H1 (cell line): ENCODE measurements around the gene RAPGEF6. TPM values are rescaled to one million over a fixed set of nuclear protein-coding genes. Genes with fewer than 3 reads are reported as not detected.
"Not testable (repeated sequence)": the region's sequence is repeated elsewhere in the genome, so short reads cannot be mapped to it uniquely, and the experiment has no call there.

Experiments
- CTCF ChIA-PET: fragments of 300-600 bp; sonication (Branson Sonifier 250); formaldehyde crosslinking; loops from one replicate; lab custom pipeline; 2021; ENCODE audit not compliant: partially characterized antibody; lab: Charles Lee
- POLR2A ChIA-PET: fragments of 300-600 bp; sonication (Branson Sonifier 250); formaldehyde crosslinking; loops from one replicate; lab custom pipeline; 2021; ENCODE audit warnings: inconsistent platforms; ENCODE audit not compliant: partially characterized antibody; lab: Charles Lee
- DNase-seq, 2 experiments: peaks; one replicate each; pipeline versions ENCODE4 v3.0.0 to v3.0.0-alpha.2; 2010 to 2022; ENCODE audit warnings: low spot score in 2 of 2, low read depth in 1 of 2, mixed read lengths in 1 of 2
- FAIRE-seq: peaks from 2 replicates; lab custom pipeline; 2011; peaks lifted over from hg19 to GRCh38; lab: Jason Lieb, UNC
- H2AFZ ChIP-seq: 2 replicates; pipeline ENCODE4 v1.8.1; 2012; ENCODE audit warnings: low read length, inconsistent platforms
- H2AK5ac ChIP-seq: 2 replicates; pipeline ENCODE4 v1.6.1; 2013; ENCODE audit warnings: low read depth, low read length
- H2BK120ac ChIP-seq: replicated peaks from 2 replicates; pipeline ENCODE3; 2013; ENCODE audit warnings: low read depth, low read length, inconsistent platforms
- H2BK12ac ChIP-seq: 2 replicates; pipeline ENCODE4 v1.6.1; 2013; ENCODE audit warnings: low read depth, low read length
- H2BK15ac ChIP-seq: 2 replicates; pipeline ENCODE4 v1.6.1; 2013; ENCODE audit warnings: low read length
- H2BK20ac ChIP-seq: 2 replicates; pipeline ENCODE4 v1.6.1; 2013; ENCODE audit warnings: low read length
- H2BK5ac ChIP-seq: 2 replicates; pipeline ENCODE4 v1.6.1; 2013; ENCODE audit warnings: low read depth, low read length
- H3K14ac ChIP-seq: 2 replicates; pipeline ENCODE4 v1.6.1; 2013; ENCODE audit warnings: inconsistent platforms; ENCODE audit not compliant: insufficient read length
- H3K18ac ChIP-seq: 2 replicates; pipeline ENCODE4 v1.6.1; 2013; ENCODE audit warnings: low read length; ENCODE audit errors: extremely low read depth
- H3K23ac ChIP-seq: 2 replicates; pipeline ENCODE4 v1.6.1; 2013; ENCODE audit warnings: inconsistent platforms; ENCODE audit not compliant: insufficient read length
- H3K23me2 ChIP-seq: 2 replicates; pipeline ENCODE4 v1.6.1; 2013; ENCODE audit warnings: low read depth, low read length
- H3K27ac ChIP-seq: 2 replicates; pipeline ENCODE4 v1.6.1; 2011; ENCODE audit warnings: low read depth, low read length, inconsistent platforms
- H3K27me3 ChIP-seq, 4 experiments: replicated peaks in 1 of 4; 1 replicate in 1 of 4; 2 replicates in 3 of 4; pipeline versions ENCODE4 v1.6.1 to v1.8.1; 2011 to 2013; ENCODE audit warnings: low read length in 3 of 4, mild to moderate bottlenecking in 3 of 4, inconsistent platforms in 2 of 4, mixed read lengths in 2 of 4, moderate library complexity in 1 of 4; ENCODE audit not compliant: control insufficient read depth in 3 of 4, insufficient read depth in 3 of 4; ENCODE audit errors: extremely low read depth in 1 of 4
- H3K36me3 ChIP-seq, 4 experiments: 2 replicates each; pipeline versions ENCODE4 v1.6.1 to v1.8.1; 2011 to 2013; ENCODE audit warnings: mild to moderate bottlenecking in 4 of 4, low read length in 3 of 4, moderate library complexity in 2 of 4, control low read depth in 1 of 4, inconsistent platforms in 1 of 4; ENCODE audit not compliant: insufficient read depth in 4 of 4, control insufficient read depth in 2 of 4
- H3K4ac ChIP-seq: replicated peaks from 2 replicates; pipeline ENCODE3; 2013; ENCODE audit warnings: low read length, low read depth, mixed read lengths, inconsistent platforms; ENCODE audit not compliant: insufficient read length
- H3K4me1 ChIP-seq, 4 experiments: replicated peaks in 1 of 4; 1 replicate in 1 of 4; 2 replicates in 3 of 4; pipeline versions ENCODE4 v1.6.1 to v1.8.1; 2011 to 2013; ENCODE audit warnings: low read length in 3 of 4, inconsistent platforms in 2 of 4, mixed read lengths in 1 of 4; ENCODE audit not compliant: insufficient read depth in 4 of 4, control insufficient read depth in 3 of 4
- H3K4me2 ChIP-seq, 2 experiments: 2 replicates each; pipeline versions ENCODE4 v1.6.1 to v1.8.1; 2011 to 2013; ENCODE audit warnings: low read depth in 2 of 2, low read length in 2 of 2, control low read depth in 1 of 2, inconsistent platforms in 1 of 2, mild to moderate bottlenecking in 1 of 2; ENCODE audit not compliant: insufficient read depth in 1 of 2
- H3K4me3 ChIP-seq, 4 experiments: fragments of 200-600, 300-600 bp in 1 of 4; sonication (generic), shearing (Covaris generic), sonication (Bioruptor Twin) in 1 of 4; 2 replicates each; pipeline versions ENCODE4 v1.5.1 to v1.8.1; 2011 to 2016; ENCODE audit warnings: low read length in 4 of 4, low read depth in 3 of 4, control low read depth in 2 of 4, inconsistent platforms in 2 of 4, mild to moderate bottlenecking in 2 of 4, mixed read lengths in 1 of 4, moderate library complexity in 1 of 4; ENCODE audit not compliant: insufficient read depth in 2 of 4; ENCODE audit errors: extremely low read depth in 1 of 4
- H3K56ac ChIP-seq: replicated peaks from 2 replicates; pipeline ENCODE3; 2013; ENCODE audit warnings: low read depth, mild to moderate bottlenecking, mixed read lengths, low read length, inconsistent platforms; ENCODE audit not compliant: insufficient read length
- H3K79me1 ChIP-seq: 2 replicates; pipeline ENCODE4 v1.6.1; 2013; ENCODE audit warnings: low read depth, low read length, control low read depth
- H3K79me2 ChIP-seq, 2 experiments: 2 replicates each; pipeline versions ENCODE4 v1.6.1 to v1.8.1; 2012 to 2013; ENCODE audit warnings: low read length in 2 of 2, mild to moderate bottlenecking in 2 of 2, inconsistent platforms in 1 of 2; ENCODE audit not compliant: insufficient read depth in 2 of 2, control insufficient read depth in 1 of 2
- H3K9ac ChIP-seq, 4 experiments: replicated peaks in 1 of 4; 1 replicate in 1 of 4; 2 replicates in 3 of 4; pipeline versions ENCODE4 v1.6.1 to v1.8.1; 2011 to 2013; ENCODE audit warnings: low read depth in 3 of 4, low read length in 3 of 4, control low read depth in 2 of 4, mild to moderate bottlenecking in 2 of 4, moderate library complexity in 2 of 4, inconsistent platforms in 1 of 4; ENCODE audit errors: extremely low read depth in 1 of 4
- H3K9me3 ChIP-seq, 2 experiments: 2 replicates each; pipeline versions ENCODE4 v1.6.1 to v1.8.1; 2012 to 2013; ENCODE audit warnings: mild to moderate bottlenecking in 2 of 2, moderate library complexity in 2 of 2, control low read depth in 1 of 2, inconsistent platforms in 1 of 2, low read depth in 1 of 2, low read length in 1 of 2, mixed read lengths in 1 of 2; ENCODE audit not compliant: insufficient read depth in 2 of 2
- H4K20me1 ChIP-seq, 2 experiments: replicated peaks in 1 of 2; 2 replicates each; pipeline versions ENCODE3 to v1.8.1; 2011 to 2013; ENCODE audit warnings: inconsistent platforms in 2 of 2, low read length in 2 of 2, mild to moderate bottlenecking in 1 of 2; ENCODE audit not compliant: insufficient read depth in 2 of 2, control insufficient read depth in 1 of 2
- H4K5ac ChIP-seq: 2 replicates; pipeline ENCODE4 v1.6.1; 2013; ENCODE audit warnings: low read length, low read depth, mixed read lengths, inconsistent platforms; ENCODE audit not compliant: insufficient read length
- H4K8ac ChIP-seq: 2 replicates; pipeline ENCODE4 v1.8.0; 2013; ENCODE audit warnings: mild to moderate bottlenecking, moderate library complexity, low read length, inconsistent platforms; ENCODE audit not compliant: insufficient read depth; ENCODE audit errors: extremely low read depth
- H4K91ac ChIP-seq: replicated peaks from 2 replicates; pipeline ENCODE3; 2013; ENCODE audit warnings: low read length, mixed read lengths, inconsistent platforms; ENCODE audit not compliant: insufficient read length
- MAX ChIP-seq: IDR thresholded peaks from 2 replicates; pipeline ENCODE4 v1.6.1; 2012; ENCODE audit warnings: inconsistent platforms
- SAP30 ChIP-seq: fragments of 300-600 bp; sonication (generic); IDR thresholded peaks from 2 replicates; pipeline ENCODE4 v1.7.1; 2012; ENCODE audit warnings: low read length, moderate library complexity, mild to moderate bottlenecking, inconsistent platforms; ENCODE audit not compliant: insufficient read depth, insufficient replicate concordance
- WGBS, 2 experiments: shearing (Covaris generic) in 1 of 2; methylation state at CpG; one replicate each; pipeline versions ENCODE4 v1.1.6 to v1.1.7; 2013 to 2015; ENCODE audit warnings: low lambda C conversion rate in 2 of 2, mixed read lengths in 2 of 2, inconsistent platforms in 1 of 2, low coverage in 1 of 2, missing lambda C conversion rate in 1 of 2; ENCODE audit not compliant: insufficient replicate concordance in 2 of 2, insufficient coverage in 1 of 2, insufficient read length in 1 of 2; ENCODE audit errors: extremely low coverage in 1 of 2, missing lambda C conversion rate in 1 of 2; 5-methylcytosine and 5-hydroxymethylcytosine counted together
- polyA plus RNA-seq, 7 experiments: library from polyadenylated mRNA; depleted of rRNA in 3 of 7; stranded (reverse) in 5 of 7; unstranded in 2 of 7; fragments of >200 nt in 5 of 7; fragments of 200-250 nt in 2 of 7; gene quantifications; 1 replicate in 5 of 7; 2 replicates in 1 of 7; 4 replicates in 1 of 7; pipeline versions ENCODE4 v1.2.1 to v1.2.3, GENCODE V29; 2011 to 2013; ENCODE audit warnings: missing spikeins in 2 of 7, mixed read lengths in 2 of 7
- total RNA-seq: library from RNA; stranded (reverse); fragmentation: NEBNext Ultra II Directional; extraction: Animal tissue kit (Norgen Biotek cat#: 25700); gene quantifications from 2 replicates; pipeline ENCODE4 v1.2.1, GENCODE V29; 2021

Gene RAPGEF6
- total and polyA plus RNA-seq, 2 of the 8 experiments (the other 6 are each of a cell fraction or from before 2014, with no cell fraction given) = 4.8 to 20.0 TPM

GRCh38 chr5:131622633-131623032 is 12.4 kb downstream of the RAPGEF6 start (continued):
- TF ChIP-seq MAX = no peak
- no peak for TF ChIP-seq SAP30

GRCh38 chr5:131621164-131621563 is 13.9 kb downstream of the RAPGEF6 start:
- not testable (repeated sequence) for H3K4ac ChIP-seq

More at GRCh38 chr5:131621164-131621563, 13.9 kb downstream of the RAPGEF6 start:
- H3K23me2 ChIP-seq, H4K8ac ChIP-seq, H4K20me1 ChIP-seq, H3K4me1 ChIP-seq, H3K4me2 ChIP-seq, H2BK12ac ChIP-seq, H4K91ac ChIP-seq, H3K36me3 ChIP-seq, H2AFZ ChIP-seq, H3K27ac ChIP-seq, CTCF ChIA-PET, H3K79me1 ChIP-seq, H3K9ac ChIP-seq, H2AK5ac ChIP-seq, H3K27me3 ChIP-seq, H3K4me3 ChIP-seq, H3K14ac ChIP-seq, POLR2A ChIA-PET, H3K56ac ChIP-seq, DNase-seq, H2BK20ac ChIP-seq, FAIRE-seq, H3K23ac ChIP-seq, H3K18ac ChIP-seq, H2BK15ac ChIP-seq, H3K9me3 ChIP-seq, H2BK5ac ChIP-seq, H2BK120ac ChIP-seq, H4K5ac ChIP-seq: not testable (repeated sequence)
- peaks cover 0 to 97% of the 10 kb centered on the region in 2 experiments; a peak in 3 of 4 replicates for H3K79me2 ChIP-seq
- WGBS, 2 experiments = 89% methylated on average over 2 of the region's 2 CpGs; no CpG with 5 or more reads in 1 of the 2 experiments
